H9 (cell line): ENCODE data around the gene TMEM164. TPM values are rescaled to one million over a fixed set of nuclear protein-coding genes. Genes with fewer than 3 reads are reported as not detected.

Experiments used
- DNase-seq: peaks from one replicate; pipeline ENCODE4 v3.0.0-alpha.2; 2017
- H2AFZ ChIP-seq: one replicate; pipeline ENCODE4 v1.6.1; 2013; ENCODE audit warnings: mild to moderate bottlenecking, low read length, control low read depth, moderate library complexity
- H2AK5ac ChIP-seq: 2 replicates; pipeline ENCODE4 v1.6.1; 2013; ENCODE audit warnings: low read length, control low read depth, mixed read lengths; ENCODE audit not compliant: insufficient read length
- H2BK120ac ChIP-seq: one replicate; pipeline ENCODE4 v1.6.1; 2013; ENCODE audit warnings: low read depth, mild to moderate bottlenecking, low read length, control low read depth, inconsistent platforms; ENCODE audit not compliant: poor library complexity, severe bottlenecking
- H2BK12ac ChIP-seq: 2 replicates; pipeline ENCODE4 v1.6.1; 2013; ENCODE audit warnings: low read length, control low read depth, mixed read lengths, low read depth; ENCODE audit not compliant: insufficient read length
- H2BK15ac ChIP-seq: 2 replicates; pipeline ENCODE4 v1.6.1; 2013; ENCODE audit warnings: low read depth, low read length, control low read depth
- H2BK20ac ChIP-seq: one replicate; pipeline ENCODE4 v1.6.1; 2013; ENCODE audit warnings: low read depth, mild to moderate bottlenecking, low read length, control low read depth, inconsistent platforms; ENCODE audit not compliant: poor library complexity, severe bottlenecking
- H2BK5ac ChIP-seq: 2 replicates; pipeline ENCODE4 v1.6.1; 2013; ENCODE audit warnings: low read length, control low read depth, mixed read lengths; ENCODE audit not compliant: insufficient read length
- H3K14ac ChIP-seq: 2 replicates; pipeline ENCODE4 v1.6.1; 2013; ENCODE audit warnings: low read length, control low read depth; ENCODE audit not compliant: insufficient read depth
- H3K18ac ChIP-seq: 2 replicates; pipeline ENCODE4 v1.6.1; 2013; ENCODE audit warnings: low read depth, mild to moderate bottlenecking, mixed read lengths, low read length, control low read depth; ENCODE audit not compliant: insufficient read length
- H3K23ac ChIP-seq: 2 replicates; pipeline ENCODE4 v1.6.1; 2013; ENCODE audit warnings: low read length, control low read depth, mixed read lengths, low read depth; ENCODE audit not compliant: insufficient read length
- H3K23me2 ChIP-seq: 2 replicates; pipeline ENCODE4 v1.6.1; 2013; ENCODE audit warnings: low read depth, mild to moderate bottlenecking, mixed read lengths, low read length, control low read depth; ENCODE audit not compliant: insufficient read length, poor library complexity, severe bottlenecking
- H3K27ac ChIP-seq: 2 replicates; pipeline ENCODE4 v1.5.1; 2013; ENCODE audit warnings: low read length, control low read depth, mixed read lengths, low read depth; ENCODE audit not compliant: insufficient read length
- H3K27me3 ChIP-seq: 2 replicates; pipeline ENCODE4 v1.6.1; 2013; ENCODE audit warnings: low read length, control low read depth, inconsistent platforms; ENCODE audit not compliant: insufficient read depth
- H3K4ac ChIP-seq: 2 replicates; pipeline ENCODE4 v1.6.1; 2013; ENCODE audit warnings: low read depth, mild to moderate bottlenecking, control low read depth, inconsistent platforms, low read length, moderate library complexity
- H3K4me1 ChIP-seq: 2 replicates; pipeline ENCODE4 v1.6.1; 2013; ENCODE audit warnings: low read length, control low read depth, inconsistent platforms; ENCODE audit not compliant: insufficient read depth
- H3K4me2 ChIP-seq: 2 replicates; pipeline ENCODE4 v1.6.1; 2013; ENCODE audit warnings: low read length, control low read depth, mixed read lengths; ENCODE audit not compliant: insufficient read length, insufficient read depth
- H3K56ac ChIP-seq: 2 replicates; pipeline ENCODE4 v1.6.1; 2013; ENCODE audit warnings: low read depth, mild to moderate bottlenecking, mixed read lengths, low read length, control low read depth; ENCODE audit not compliant: insufficient read length
- H3K79me1 ChIP-seq: 2 replicates; pipeline ENCODE4 v1.6.1; 2013; ENCODE audit warnings: low read depth, mild to moderate bottlenecking, moderate library complexity, low read length, control low read depth, inconsistent platforms; ENCODE audit not compliant: insufficient read depth, poor library complexity, severe bottlenecking
- H3K79me2 ChIP-seq: 2 replicates; pipeline ENCODE4 v1.6.1; 2013; ENCODE audit warnings: low read length, control low read depth, inconsistent platforms; ENCODE audit not compliant: insufficient read depth
- H3K9ac ChIP-seq: 2 replicates; pipeline ENCODE4 v1.6.1; 2013; ENCODE audit warnings: low read length, control low read depth, mixed read lengths; ENCODE audit not compliant: insufficient read length; ENCODE audit errors: extremely low read depth
- H3K9me3 ChIP-seq: one replicate; pipeline ENCODE4 v1.6.1; 2013; ENCODE audit warnings: low read depth, low read length, inconsistent platforms; ENCODE audit not compliant: control insufficient read depth
- H3T11ph ChIP-seq: one replicate; pipeline ENCODE4 v1.6.1; 2013; ENCODE audit warnings: mild to moderate bottlenecking, low read length, control low read depth, inconsistent platforms
- H4K20me1 ChIP-seq: one replicate; pipeline ENCODE4 v1.6.1; 2013; ENCODE audit not compliant: control insufficient read depth, insufficient read length, insufficient read depth
- H4K5ac ChIP-seq: 2 replicates; pipeline ENCODE4 v1.6.1; 2013; ENCODE audit warnings: low read depth, mild to moderate bottlenecking, mixed read lengths, low read length, control low read depth; ENCODE audit not compliant: insufficient read length
- H4K8ac ChIP-seq: replicated peaks from 2 replicates; pipeline ENCODE4 v1.6.1; 2013; ENCODE audit warnings: low read length, control low read depth, mixed read lengths, low read depth; ENCODE audit not compliant: insufficient read length
- H4K91ac ChIP-seq: 2 replicates; pipeline ENCODE4 v1.6.1; 2013; ENCODE audit warnings: low read depth, mild to moderate bottlenecking, moderate library complexity, mixed read lengths, low read length, control low read depth; ENCODE audit not compliant: insufficient read length
- H3K27ac Mint-ChIP-seq, 3 experiments: 2 replicates in 2 of 3; 3 replicates in 1 of 3; pipeline ENCODE4 v1.8.0; 2020 to 2021; ENCODE audit warnings: mixed read lengths in 3 of 3, mild to moderate bottlenecking in 1 of 3, moderate library complexity in 1 of 3
- H3K27me3 Mint-ChIP-seq: 2 replicates; pipeline ENCODE4 v1.8.0; 2021; ENCODE audit warnings: low read depth, mild to moderate bottlenecking, moderate library complexity, mixed read lengths
- H3K36me3 Mint-ChIP-seq, 3 experiments: 2 replicates in 2 of 3; 3 replicates in 1 of 3; pipeline ENCODE4 v1.8.0; 2020 to 2021; ENCODE audit warnings: low read depth in 3 of 3, mixed read lengths in 3 of 3; ENCODE audit not compliant: insufficient read depth in 1 of 3
- H3K4me1 Mint-ChIP-seq, 2 experiments: 2 replicates each; pipeline ENCODE4 v1.8.0; 2020; ENCODE audit warnings: mixed read lengths in 2 of 2
- H3K4me3 Mint-ChIP-seq, 2 experiments: 2 replicates in 1 of 2; 3 replicates in 1 of 2; pipeline ENCODE4 v1.8.0; 2020 to 2021; ENCODE audit warnings: mild to moderate bottlenecking in 2 of 2, mixed read lengths in 2 of 2, moderate library complexity in 1 of 2
- H3K9me3 Mint-ChIP-seq, 2 experiments: 2 replicates in 1 of 2; 3 replicates in 1 of 2; pipeline ENCODE4 v1.8.0; 2020; ENCODE audit warnings: mild to moderate bottlenecking in 2 of 2, mixed read lengths in 2 of 2, moderate library complexity in 1 of 2
- WGBS: extraction: QIAGEN DNeasy Blood & Tissue Kit; methylation state at CpG from one replicate; pipeline ENCODE4 v1.1.7; 2013; ENCODE audit warnings: missing lambda C conversion rate, low lambda C conversion rate, mixed read lengths; ENCODE audit not compliant: insufficient read length; ENCODE audit errors: extremely low coverage; 5-methylcytosine and 5-hydroxymethylcytosine counted together
- total RNA-seq: library from RNA; stranded (reverse); gene quantifications from 2 replicates; pipeline ENCODE4 v1.2.1, GENCODE V29; 2021
- TF ChIP-seq, protein P1 (sequence below): fragments of 200-600 bp; sonication (generic); conservative IDR thresholded peaks from 3 replicates; pipeline ENCODE4 v1.8.0; 2021; ENCODE audit warnings: antibody characterized with exemption, mild to moderate bottlenecking

The TMEM164 gene
- total RNA-seq, 1 experiment from 2014 or later = 30.4 TPM

DNA sequence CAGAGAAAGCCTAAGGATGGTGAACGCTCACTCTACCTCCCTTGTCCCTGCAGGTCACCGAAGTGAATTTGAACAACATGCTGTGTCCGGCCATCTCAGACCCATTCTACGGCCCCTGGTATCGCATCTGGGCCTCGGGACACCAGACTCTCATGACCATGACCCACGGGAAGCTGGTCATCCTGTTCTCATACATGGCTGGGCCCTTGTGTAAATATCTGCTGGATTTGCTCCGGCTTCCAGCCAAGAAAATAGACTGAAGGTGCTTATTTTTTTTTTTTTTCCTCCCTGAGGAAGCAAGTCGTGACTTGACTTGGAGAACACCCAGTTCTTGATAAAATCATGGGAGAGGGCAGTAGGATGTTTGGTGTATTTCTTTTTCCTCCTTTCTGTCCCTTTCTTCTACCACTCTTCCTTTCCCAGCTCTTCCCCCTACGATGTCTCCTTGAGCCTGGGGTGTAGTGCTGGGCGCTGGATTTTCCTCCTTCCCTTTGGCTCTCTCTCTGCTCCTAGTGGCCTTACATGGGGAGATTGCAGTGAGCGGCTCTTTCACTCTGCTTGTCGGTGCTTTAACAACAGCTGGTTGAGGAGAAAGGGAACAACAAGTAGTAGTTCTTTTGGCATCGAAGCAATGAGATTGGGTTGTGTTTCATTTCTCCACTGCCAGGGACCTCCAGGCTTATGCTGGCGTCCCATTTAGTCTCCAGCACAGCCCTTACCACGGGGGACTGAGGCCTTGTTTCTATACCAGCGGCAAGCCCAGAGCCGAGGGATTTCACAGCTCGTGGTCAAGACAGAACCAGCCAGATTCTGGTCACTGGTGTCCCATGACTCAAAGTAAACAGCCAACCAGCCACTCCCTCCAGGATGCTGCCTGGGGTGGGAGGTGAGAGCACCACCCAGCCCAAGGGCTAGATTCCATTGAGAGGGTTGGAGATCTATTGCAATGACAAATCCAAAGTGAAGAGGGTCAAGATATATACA is 170.6 kb downstream of the TMEM164 start:
- H2BK15ac ChIP-seq = no peak overlapping the region
- H3K9me3 Mint-ChIP-seq = no peaks in the 10 kb centered on the region
- no peak overlapping the region for H4K8ac ChIP-seq
- H2BK5ac ChIP-seq = no peak overlapping the region
- H2BK120ac ChIP-seq = no peak overlapping the region
- H3K27me3 ChIP-seq = no peaks in the 10 kb centered on the region
- H3K9me3 ChIP-seq = no peaks in the 10 kb centered on the region
- no CpG with 5 or more reads among the region's 19 CpGs for WGBS
- no peak for DNase-seq
- H4K5ac ChIP-seq = no peak overlapping the region
- no peaks in the 10 kb centered on the region for H3K27me3 Mint-ChIP-seq
- no peak overlapping the region for H3K4ac ChIP-seq
- no peak overlapping the region for H3K4me3 Mint-ChIP-seq
- TF ChIP-seq, protein P1, sequence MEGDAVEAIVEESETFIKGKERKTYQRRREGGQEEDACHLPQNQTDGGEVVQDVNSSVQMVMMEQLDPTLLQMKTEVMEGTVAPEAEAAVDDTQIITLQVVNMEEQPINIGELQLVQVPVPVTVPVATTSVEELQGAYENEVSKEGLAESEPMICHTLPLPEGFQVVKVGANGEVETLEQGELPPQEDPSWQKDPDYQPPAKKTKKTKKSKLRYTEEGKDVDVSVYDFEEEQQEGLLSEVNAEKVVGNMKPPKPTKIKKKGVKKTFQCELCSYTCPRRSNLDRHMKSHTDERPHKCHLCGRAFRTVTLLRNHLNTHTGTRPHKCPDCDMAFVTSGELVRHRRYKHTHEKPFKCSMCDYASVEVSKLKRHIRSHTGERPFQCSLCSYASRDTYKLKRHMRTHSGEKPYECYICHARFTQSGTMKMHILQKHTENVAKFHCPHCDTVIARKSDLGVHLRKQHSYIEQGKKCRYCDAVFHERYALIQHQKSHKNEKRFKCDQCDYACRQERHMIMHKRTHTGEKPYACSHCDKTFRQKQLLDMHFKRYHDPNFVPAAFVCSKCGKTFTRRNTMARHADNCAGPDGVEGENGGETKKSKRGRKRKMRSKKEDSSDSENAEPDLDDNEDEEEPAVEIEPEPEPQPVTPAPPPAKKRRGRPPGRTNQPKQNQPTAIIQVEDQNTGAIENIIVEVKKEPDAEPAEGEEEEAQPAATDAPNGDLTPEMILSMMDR = no peak
- H3K14ac ChIP-seq = no peak overlapping the region
- no peaks in the 10 kb centered on the region for H3K23me2 ChIP-seq
- no peaks in the 10 kb centered on the region for H4K20me1 ChIP-seq
- no peaks in the 10 kb centered on the region for H3K79me2 ChIP-seq
- no peak overlapping the region for H3T11ph ChIP-seq
- H4K91ac ChIP-seq = no peak overlapping the region
- no peak overlapping the region for H3K56ac ChIP-seq
- H3K9ac ChIP-seq = no peak overlapping the region
- no peak overlapping the region for H2AK5ac ChIP-seq
- H3K4me1 ChIP-seq = peaks cover 6% of the 10 kb centered on the region; the same call in 1 of the 2 replicates
- H3K4me1 Mint-ChIP-seq = peaks cover 16 to 17% of the 10 kb centered on the region in 2 experiments
- H2BK12ac ChIP-seq = no peak overlapping the region
- H3K27ac Mint-ChIP-seq = peak overlapping the region in 2 of 3 experiments; percentile 39 to 83; a peak in 3 of 7 replicates
- no peaks in the 10 kb centered on the region for H3K79me1 ChIP-seq
- H2AFZ ChIP-seq = no peak overlapping the region
- peaks cover 11 to 25% (median 18%) of the 10 kb centered on the region in 3 experiments for H3K36me3 Mint-ChIP-seq
- H3K27ac ChIP-seq = no peak overlapping the region
- no peak overlapping the region for H3K4me2 ChIP-seq
- H3K18ac ChIP-seq = no peak overlapping the region
- H2BK20ac ChIP-seq = no peak overlapping the region
- H3K23ac ChIP-seq = no peak overlapping the region
